ENCODE measurements around the gene RET.

- TF ChIP-seq CTCF (IDR thresholded peaks at IDR 0.05; ENCODE audit: insufficient read depth, low read length, poor library complexity, severe bottlenecking) (no peak), EZH2phosphoT487 (conservative IDR thresholded peaks at IDR 0.05; ENCODE audit: low read length) (no peak)
Observed at GRCh38 chr10:43090664-43091063, 13.8 kb downstream of the RET start.

All from SU-DHL-6 (cell line).